A549 (cell line): ENCODE data around the gene CPAMD8. TPM values are rescaled to one million over a fixed set of nuclear protein-coding genes. Genes with fewer than 3 reads are reported as not detected.

Experiments
- ATAC-seq, 2 experiments: fragments of 200-7000 bp in 1 of 2; fragments of >200 bp in 1 of 2; cut with Nextera tagmentation in 1 of 2; cut with Tn5 transposase in 1 of 2; 3 replicates each; pipeline versions ENCODE4 v1.8.0 to v1.9.1; 2018 to 2020; ENCODE audit warnings: mild to moderate bottlenecking in 1 of 2, moderate library complexity in 1 of 2
- CTCF ChIA-PET: fragments of 300-600 bp; sonication (Branson Sonifier 250); formaldehyde crosslinking; extraction: SDS; loops from one replicate; lab custom pipeline; 2021; ENCODE audit warnings: antibody characterized with exemption, inconsistent platforms; lab: Yijun Ruan, JAX
- POLR2A ChIA-PET: fragments of 350-600 bp; formaldehyde crosslinking; extraction: SDS; loops from one replicate; lab custom pipeline; 2021; ENCODE audit warnings: antibody characterized with exemption, inconsistent platforms; lab: Yijun Ruan, JAX
- DNase-seq, 2 experiments: peaks; one replicate each; pipeline versions ENCODE4 v3.0.0 to v3.0.0-alpha.2; 2011 to 2016; ENCODE audit warnings: low read depth in 1 of 2, low spot score in 1 of 2
- FAIRE-seq: peaks from 2 replicates; lab custom pipeline; 2011; peaks lifted over from hg19 to GRCh38; lab: Jason Lieb, UNC
- H3K27ac ChIP-seq, 2 experiments: fragments of >200 bp; sonication (Bioruptor Twin); formaldehyde crosslinking; 3 replicates each; pipeline ENCODE4 v1.5.1; 2016 to 2017
- H3K4me1 ChIP-seq: fragments of >200 bp; sonication (Bioruptor Twin); formaldehyde crosslinking; 3 replicates; pipeline ENCODE4 v1.6.1; 2016
- H3K4me2 ChIP-seq: fragments of >200 bp; sonication (Bioruptor Twin); formaldehyde crosslinking; 3 replicates; pipeline ENCODE4 v1.6.1; 2016
- H3K4me3 ChIP-seq: fragments of >200 bp; sonication (Bioruptor Twin); formaldehyde crosslinking; 3 replicates; pipeline ENCODE4 v1.5.1; 2016
- H3K9me3 ChIP-seq: fragments of >200 bp; sonication (Bioruptor Twin); formaldehyde crosslinking; 3 replicates; pipeline ENCODE4 v1.6.1; 2016
- CBX2 ChIP-seq: fragments of 200-600 bp; sonication (generic); IDR thresholded peaks from 2 replicates; pipeline ENCODE4 v1.6.1; 2016; ENCODE audit warnings: low read depth, mild to moderate bottlenecking, borderline replicate concordance
- EHF ChIP-seq: fragments of 250-450 bp; sonication (Bioruptor Pico); IDR thresholded peaks from 2 replicates; pipeline ENCODE4 v1.5.0; 2020; ENCODE audit warnings: mild to moderate bottlenecking
- EHMT2 ChIP-seq: fragments of 200-600 bp; sonication (generic); IDR thresholded peaks from 2 replicates; pipeline ENCODE4 v1.6.1; 2016; ENCODE audit warnings: antibody characterized with exemption, low read depth, mild to moderate bottlenecking, moderate library complexity
- EP300 ChIP-seq, 2 experiments: fragments of >200 bp; sonication (Bioruptor Twin); formaldehyde crosslinking; IDR thresholded peaks; 2 replicates in 1 of 2; 3 replicates in 1 of 2; pipeline ENCODE4 v1.6.1; 2016 to 2017
- ESRRA ChIP-seq: fragments of 150-350 bp; IDR thresholded peaks from 2 replicates; pipeline ENCODE4 v1.6.1; 2014; ENCODE audit warnings: mild to moderate bottlenecking, low read length, borderline replicate concordance
- HOXB5 ChIP-seq: fragments of 250-450 bp; sonication (Bioruptor Pico); IDR thresholded peaks from 2 replicates; pipeline ENCODE4 v1.5.0; 2020; ENCODE audit warnings: mild to moderate bottlenecking, moderate library complexity
- KDM1A ChIP-seq: fragments of 200-600 bp; sonication (generic); IDR thresholded peaks from 2 replicates; pipeline ENCODE4 v1.6.1; 2016; ENCODE audit warnings: low read depth, mild to moderate bottlenecking
- NPAS2 ChIP-seq: fragments of 250-450 bp; sonication (Bioruptor Pico); IDR thresholded peaks from 2 replicates; pipeline ENCODE4 v1.8.0; 2022; ENCODE audit warnings: mild to moderate bottlenecking, moderate library complexity, borderline replicate concordance
- POLR2AphosphoS2 ChIP-seq: conservative IDR thresholded peaks from 2 replicates; pipeline ENCODE4 v1.6.1; 2012; ENCODE audit warnings: low read length, improper control_type of control experiment, inconsistent platforms
- SMC3 ChIP-seq: fragments of >200 bp; sonication (Bioruptor Twin); formaldehyde crosslinking; IDR thresholded peaks from 3 replicates; pipeline ENCODE4 v1.6.1; 2018; ENCODE audit warnings: inconsistent platforms
- ZFP36 ChIP-seq: fragments of 450-650 bp; IDR thresholded peaks from 2 replicates; pipeline ENCODE4 v1.6.1; 2014; ENCODE audit warnings: borderline replicate concordance; ENCODE audit not compliant: partially characterized antibody
- WGBS: methylation state at CpG from one replicate; pipeline ENCODE4 v1.1.6; 2017; ENCODE audit errors: missing lambda C conversion rate; 5-methylcytosine and 5-hydroxymethylcytosine counted together
- polyA plus RNA-seq, 4 experiments: library from polyadenylated mRNA; depleted of rRNA in 3 of 4; stranded (reverse); fragments of >200 nt; fragmentation: RNase III in 1 of 4; extraction: RNeasy Plus Mini Kit Qiagen cat#74134 plus additional on column Dnase treatment in 1 of 4; gene quantifications; 2 replicates in 3 of 4; 3 replicates in 1 of 4; pipeline ENCODE4 v1.2.3, GENCODE V29; 2011 to 2017
- TF ChIP-seq, protein P1 (sequence below): fragments of >200 bp; sonication (Bioruptor Twin); formaldehyde crosslinking; IDR thresholded peaks from 3 replicates; pipeline ENCODE4 v1.6.1; 2016
- TF ChIP-seq, protein P2 (sequence below): IDR thresholded peaks from 2 replicates; pipeline ENCODE4 v1.6.1; 2012; ENCODE audit warnings: low read depth, borderline replicate concordance
- TF ChIP-seq, protein P3 (sequence below): fragments of 450-650 bp; IDR thresholded peaks from 2 replicates; pipeline ENCODE4 v1.6.1; 2014; ENCODE audit warnings: antibody characterized with exemption
- TF ChIP-seq, protein P4 (sequence below): IDR thresholded peaks from 2 replicates; pipeline ENCODE4 v1.6.1; 2012
- TF ChIP-seq, protein P5 (sequence below): IDR thresholded peaks from 2 replicates; pipeline ENCODE4 v1.6.1; 2012
- TF ChIP-seq, protein P6 (sequence below): fragments of >200 bp; sonication (Bioruptor Twin); formaldehyde crosslinking; IDR thresholded peaks from 2 replicates; pipeline ENCODE4 v1.6.1; 2016
- TF ChIP-seq, protein P7 (sequence below): fragments of 200-600 bp; sonication (generic); IDR thresholded peaks from 2 replicates; pipeline ENCODE4 v1.6.1; 2016; ENCODE audit warnings: antibody characterized with exemption, mild to moderate bottlenecking, moderate library complexity

The CPAMD8 gene
- polyA plus RNA-seq, 2 of the 4 experiments (the other 2 are of a cell fraction), result 0.03 TPM; not detected in 1

DNA sequence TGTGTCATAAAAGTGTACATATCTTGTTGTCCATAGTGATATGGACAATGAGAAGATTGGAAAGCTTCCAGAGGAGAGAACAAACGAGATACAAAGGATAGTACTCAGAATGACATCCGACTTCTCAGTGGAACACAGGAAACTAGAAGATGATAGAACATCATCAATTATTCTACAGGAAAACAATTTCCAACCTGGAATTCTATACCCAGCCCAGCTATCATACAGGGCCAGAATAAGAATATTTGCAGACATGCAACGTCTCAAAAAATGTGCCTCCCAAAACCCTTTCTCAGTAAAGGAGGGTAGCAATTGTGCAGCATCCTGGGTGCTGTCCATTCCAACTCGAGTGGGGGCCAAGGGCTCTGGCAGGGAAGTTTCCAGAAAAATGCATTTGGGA lies 113.8 kb downstream of the CPAMD8 start:
- ATAC-seq, result no peak
- H3K27ac ChIP-seq, result no peak overlapping the region
- WGBS, result 2% methylated on average over 4 of the region's 4 CpGs
- H3K4me1 ChIP-seq, result no peaks in the 10 kb centered on the region
- no peak overlapping the region for H3K4me3 ChIP-seq
- TF ChIP-seq SMC3 (no peak), EHMT2 (no peak)
- no peak for FAIRE-seq
- no peak overlapping the region for H3K4me2 ChIP-seq
- peaks cover 14% of the 10 kb centered on the region; the same call in 2 of the 3 replicates for H3K9me3 ChIP-seq
- ChIA-PET CTCF (interaction anchor here (0.5 to 1.0 kb wide), 2 partner anchors 10 to 141 kb away, joined by 3 read pairs; no protein-coding TSS in a partner anchor), POLR2A (no interaction called here)
- no peak for DNase-seq

DNA sequence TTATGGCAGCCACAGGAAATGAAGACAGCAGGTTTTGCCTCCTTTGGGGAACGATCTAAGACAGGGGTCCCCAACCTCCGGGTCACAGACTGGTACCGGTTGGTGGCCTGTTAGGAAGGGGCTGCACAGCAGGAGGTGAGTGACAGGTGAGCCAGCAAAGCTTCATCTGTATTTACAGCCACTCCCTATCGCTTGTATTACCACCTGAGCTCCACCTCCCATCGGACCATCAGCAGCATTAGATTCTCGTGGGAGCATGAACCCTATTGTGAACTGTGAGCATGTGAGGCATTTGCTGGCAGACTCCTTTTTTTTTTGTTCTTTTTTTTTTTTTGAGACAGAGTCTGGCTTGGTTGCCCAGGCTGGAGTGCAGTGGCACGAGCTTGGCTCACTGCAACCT lies 115.6 kb downstream of the CPAMD8 start:
- ChIA-PET POLR2A (no interaction called here), CTCF (interaction anchor here (0.8 to 1.1 kb wide), 3 partner anchors 9 to 20 kb away, joined by 3 read pairs; no protein-coding TSS in a partner anchor)
- no peak for ATAC-seq
- H3K27ac ChIP-seq, result no peak overlapping the region
- TF ChIP-seq, protein P1, sequence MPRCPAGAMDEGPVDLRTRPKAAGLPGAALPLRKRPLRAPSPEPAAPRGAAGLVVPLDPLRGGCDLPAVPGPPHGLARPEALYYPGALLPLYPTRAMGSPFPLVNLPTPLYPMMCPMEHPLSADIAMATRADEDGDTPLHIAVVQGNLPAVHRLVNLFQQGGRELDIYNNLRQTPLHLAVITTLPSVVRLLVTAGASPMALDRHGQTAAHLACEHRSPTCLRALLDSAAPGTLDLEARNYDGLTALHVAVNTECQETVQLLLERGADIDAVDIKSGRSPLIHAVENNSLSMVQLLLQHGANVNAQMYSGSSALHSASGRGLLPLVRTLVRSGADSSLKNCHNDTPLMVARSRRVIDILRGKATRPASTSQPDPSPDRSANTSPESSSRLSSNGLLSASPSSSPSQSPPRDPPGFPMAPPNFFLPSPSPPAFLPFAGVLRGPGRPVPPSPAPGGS, result no peak
- TF ChIP-seq, protein P2, sequence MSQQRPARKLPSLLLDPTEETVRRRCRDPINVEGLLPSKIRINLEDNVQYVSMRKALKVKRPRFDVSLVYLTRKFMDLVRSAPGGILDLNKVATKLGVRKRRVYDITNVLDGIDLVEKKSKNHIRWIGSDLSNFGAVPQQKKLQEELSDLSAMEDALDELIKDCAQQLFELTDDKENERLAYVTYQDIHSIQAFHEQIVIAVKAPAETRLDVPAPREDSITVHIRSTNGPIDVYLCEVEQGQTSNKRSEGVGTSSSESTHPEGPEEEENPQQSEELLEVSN, result no peak
- TF ChIP-seq, protein P3, sequence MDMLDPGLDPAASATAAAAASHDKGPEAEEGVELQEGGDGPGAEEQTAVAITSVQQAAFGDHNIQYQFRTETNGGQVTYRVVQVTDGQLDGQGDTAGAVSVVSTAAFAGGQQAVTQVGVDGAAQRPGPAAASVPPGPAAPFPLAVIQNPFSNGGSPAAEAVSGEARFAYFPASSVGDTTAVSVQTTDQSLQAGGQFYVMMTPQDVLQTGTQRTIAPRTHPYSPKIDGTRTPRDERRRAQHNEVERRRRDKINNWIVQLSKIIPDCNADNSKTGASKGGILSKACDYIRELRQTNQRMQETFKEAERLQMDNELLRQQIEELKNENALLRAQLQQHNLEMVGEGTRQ, result no peak
- TF ChIP-seq, protein P4, sequence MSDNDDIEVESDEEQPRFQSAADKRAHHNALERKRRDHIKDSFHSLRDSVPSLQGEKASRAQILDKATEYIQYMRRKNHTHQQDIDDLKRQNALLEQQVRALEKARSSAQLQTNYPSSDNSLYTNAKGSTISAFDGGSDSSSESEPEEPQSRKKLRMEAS, result no peak
- no peak for TF ChIP-seq EHF (CRISPR knock-in tag)
- TF ChIP-seq NPAS2 (CRISPR knock-in tag), result no peak
- TF ChIP-seq ESRRA, result no peak
- TF ChIP-seq, protein P5, sequence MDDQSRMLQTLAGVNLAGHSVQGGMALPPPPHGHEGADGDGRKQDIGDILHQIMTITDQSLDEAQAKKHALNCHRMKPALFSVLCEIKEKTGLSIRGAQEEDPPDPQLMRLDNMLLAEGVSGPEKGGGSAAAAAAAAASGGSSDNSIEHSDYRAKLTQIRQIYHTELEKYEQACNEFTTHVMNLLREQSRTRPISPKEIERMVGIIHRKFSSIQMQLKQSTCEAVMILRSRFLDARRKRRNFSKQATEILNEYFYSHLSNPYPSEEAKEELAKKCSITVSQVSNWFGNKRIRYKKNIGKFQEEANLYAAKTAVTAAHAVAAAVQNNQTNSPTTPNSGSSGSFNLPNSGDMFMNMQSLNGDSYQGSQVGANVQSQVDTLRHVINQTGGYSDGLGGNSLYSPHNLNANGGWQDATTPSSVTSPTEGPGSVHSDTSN, result no peak
- no peak for TF ChIP-seq CBX2
- TF ChIP-seq, protein P6, sequence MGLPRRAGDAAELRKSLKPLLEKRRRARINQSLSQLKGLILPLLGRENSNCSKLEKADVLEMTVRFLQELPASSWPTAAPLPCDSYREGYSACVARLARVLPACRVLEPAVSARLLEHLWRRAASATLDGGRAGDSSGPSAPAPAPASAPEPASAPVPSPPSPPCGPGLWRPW, result no peak
- TF ChIP-seq KDM1A, result no peak
- TF ChIP-seq EP300 (IDR thresholded peaks at IDR 0.05), result no peak
- no peak for TF ChIP-seq POLR2AphosphoS2
- TF ChIP-seq, protein P7, sequence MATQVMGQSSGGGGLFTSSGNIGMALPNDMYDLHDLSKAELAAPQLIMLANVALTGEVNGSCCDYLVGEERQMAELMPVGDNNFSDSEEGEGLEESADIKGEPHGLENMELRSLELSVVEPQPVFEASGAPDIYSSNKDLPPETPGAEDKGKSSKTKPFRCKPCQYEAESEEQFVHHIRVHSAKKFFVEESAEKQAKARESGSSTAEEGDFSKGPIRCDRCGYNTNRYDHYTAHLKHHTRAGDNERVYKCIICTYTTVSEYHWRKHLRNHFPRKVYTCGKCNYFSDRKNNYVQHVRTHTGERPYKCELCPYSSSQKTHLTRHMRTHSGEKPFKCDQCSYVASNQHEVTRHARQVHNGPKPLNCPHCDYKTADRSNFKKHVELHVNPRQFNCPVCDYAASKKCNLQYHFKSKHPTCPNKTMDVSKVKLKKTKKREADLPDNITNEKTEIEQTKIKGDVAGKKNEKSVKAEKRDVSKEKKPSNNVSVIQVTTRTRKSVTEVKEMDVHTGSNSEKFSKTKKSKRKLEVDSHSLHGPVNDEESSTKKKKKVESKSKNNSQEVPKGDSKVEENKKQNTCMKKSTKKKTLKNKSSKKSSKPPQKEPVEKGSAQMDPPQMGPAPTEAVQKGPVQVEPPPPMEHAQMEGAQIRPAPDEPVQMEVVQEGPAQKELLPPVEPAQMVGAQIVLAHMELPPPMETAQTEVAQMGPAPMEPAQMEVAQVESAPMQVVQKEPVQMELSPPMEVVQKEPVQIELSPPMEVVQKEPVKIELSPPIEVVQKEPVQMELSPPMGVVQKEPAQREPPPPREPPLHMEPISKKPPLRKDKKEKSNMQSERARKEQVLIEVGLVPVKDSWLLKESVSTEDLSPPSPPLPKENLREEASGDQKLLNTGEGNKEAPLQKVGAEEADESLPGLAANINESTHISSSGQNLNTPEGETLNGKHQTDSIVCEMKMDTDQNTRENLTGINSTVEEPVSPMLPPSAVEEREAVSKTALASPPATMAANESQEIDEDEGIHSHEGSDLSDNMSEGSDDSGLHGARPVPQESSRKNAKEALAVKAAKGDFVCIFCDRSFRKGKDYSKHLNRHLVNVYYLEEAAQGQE, result no peak
- TF ChIP-seq HOXB5 (CRISPR knock-in tag), result no peak
- TF ChIP-seq ZFP36, result no peak
- H3K9me3 ChIP-seq, result peaks cover 14% of the 10 kb centered on the region; the same call in 2 of the 3 replicates
- no peak for FAIRE-seq
- 10% methylated on average over 7 of the region's 7 CpGs for WGBS
- H3K4me3 ChIP-seq, result no peak overlapping the region
- H3K4me1 ChIP-seq, result no peaks in the 10 kb centered on the region
- H3K4me2 ChIP-seq, result no peak overlapping the region
- no peak for DNase-seq
